A673 (cell line): ENCODE data around the gene XPOT. TPM values are rescaled to one million over a fixed set of nuclear protein-coding genes. Genes with fewer than 3 reads are reported as not detected.

Experiments
- BruUV-seq: library from RNA; stranded (reverse); fragments of 400-500 nt; replicated peaks from 2 replicates; lab custom pipeline; 2021; lab: Mats Ljungman, UMichigan
- CTCF ChIA-PET: fragments of 300-600 bp; sonication (Branson Sonifier 250); formaldehyde crosslinking; loops from one replicate; lab custom pipeline; 2022; ENCODE audit warnings: antibody characterized with exemption; lab: Charles Lee
- POLR2A ChIA-PET: fragments of 300-600 bp; sonication (Branson Sonifier 250); formaldehyde crosslinking; loops from one replicate; lab custom pipeline; 2022; ENCODE audit warnings: antibody characterized with exemption; ENCODE audit not compliant: low non-redundant PET; lab: Charles Lee
- DNase-seq: peaks from one replicate; pipeline ENCODE4 v3.0.0-alpha.2; 2015; ENCODE audit warnings: low spot score
- H3K27ac ChIP-seq: fragments of 200-600 bp; sonication (generic); 2 replicates; pipeline ENCODE4 v1.5.1; 2016; ENCODE audit warnings: mixed run types, low read depth, mild to moderate bottlenecking, mixed read lengths, antibody characterized with exemption, low read length; ENCODE audit not compliant: poor library complexity, severe bottlenecking
- H3K27me3 ChIP-seq: fragments of 200-600 bp; sonication (generic); replicated peaks from 2 replicates; pipeline ENCODE4 v1.6.1; 2017; ENCODE audit warnings: mixed run types, low read depth, mild to moderate bottlenecking, mixed read lengths, antibody characterized with exemption, low read length; ENCODE audit not compliant: insufficient read depth, poor library complexity
- H3K36me3 ChIP-seq: fragments of 200-600 bp; sonication (generic); 2 replicates; pipeline ENCODE4 v1.6.1; 2016; ENCODE audit warnings: mixed run types, mild to moderate bottlenecking, mixed read lengths, antibody characterized with exemption, low read length; ENCODE audit not compliant: insufficient read depth, poor library complexity, severe bottlenecking
- H3K4me1 ChIP-seq: fragments of 200-600 bp; sonication (generic); 2 replicates; pipeline ENCODE4 v1.6.1; 2017; ENCODE audit warnings: mixed run types, mild to moderate bottlenecking, mixed read lengths, antibody characterized with exemption, low read length; ENCODE audit not compliant: insufficient read depth, poor library complexity, severe bottlenecking
- H3K4me3 ChIP-seq: fragments of 200-600 bp; sonication (generic); 2 replicates; pipeline ENCODE4 v1.5.1; 2016; ENCODE audit warnings: low read depth, mixed run types, mild to moderate bottlenecking, mixed read lengths, low read length; ENCODE audit not compliant: poor library complexity, severe bottlenecking
- H3K9me3 ChIP-seq: fragments of 200-600 bp; sonication (generic); 2 replicates; pipeline ENCODE4 v1.6.1; 2016; ENCODE audit warnings: mixed run types, low read depth, mild to moderate bottlenecking, mixed read lengths, antibody characterized with exemption, low read length; ENCODE audit not compliant: poor library complexity, severe bottlenecking
- EZH2 ChIP-seq: fragments of 200-600 bp; sonication (generic); IDR thresholded peaks from 2 replicates; pipeline ENCODE4 v1.6.1; 2017; ENCODE audit warnings: borderline replicate concordance, low read depth, mild to moderate bottlenecking, mixed read lengths, antibody characterized with exemption, low read length; ENCODE audit not compliant: poor library complexity, severe bottlenecking
- intact Hi-C: fragments of 100-400 bp; cut with micrococcal nuclease; formaldehyde crosslinking; loops from one replicate; pipeline ENCODE4 v1.10.0; 2022; ENCODE audit not compliant: unreplicated experiment
- total RNA-seq: library from RNA; stranded (reverse); gene quantifications from 2 replicates; pipeline ENCODE4 v1.2.3, GENCODE V29; 2021
- TF ChIP-seq, protein P1 (sequence below): fragments of 300-800, 200-600 bp; sonication (generic); conservative IDR thresholded peaks from 2 replicates; pipeline ENCODE4 v1.5.1; 2017; ENCODE audit warnings: low read depth, mild to moderate bottlenecking, antibody characterized with exemption, low read length, moderate library complexity, mixed read lengths

Gene XPOT
- total RNA-seq, 1 experiment from 2014 or later = 192 TPM

DNA sequence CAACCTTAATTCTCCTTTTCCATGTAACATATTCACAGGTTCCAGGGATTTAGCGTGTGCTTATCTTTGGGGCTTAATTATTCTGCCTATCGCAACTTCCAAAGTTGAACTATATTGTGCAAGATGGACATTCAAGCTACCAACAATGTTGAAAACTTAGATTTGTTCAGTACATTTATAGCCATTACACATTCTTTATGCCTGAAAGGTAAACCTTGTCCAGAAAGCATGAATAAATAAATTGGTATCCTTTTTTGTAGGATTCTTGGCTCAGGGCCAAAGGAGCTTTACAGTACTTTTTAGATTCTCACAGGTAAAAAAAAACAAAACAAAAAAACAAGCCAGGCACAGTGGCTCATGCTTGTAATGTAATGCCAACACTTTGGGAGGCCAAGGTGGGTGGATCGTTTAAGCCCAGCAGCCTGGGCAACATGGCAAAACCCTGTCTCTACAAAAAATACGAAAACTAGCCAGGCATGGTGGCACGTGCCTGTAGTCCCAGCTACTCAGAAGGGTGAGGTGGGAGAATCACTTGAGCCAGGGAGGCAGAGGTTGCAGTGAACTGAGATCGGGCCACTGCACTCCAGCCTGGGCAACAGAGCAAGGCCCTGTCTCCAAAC lies 16.9 kb upstream of the XPOT start:
- Histone ChIP-seq H3K36me3 (no peaks in the 10 kb centered on the region), H3K27ac (no peak overlapping the region), H3K4me1 (no peaks in the 10 kb centered on the region), H3K4me3 (no peak overlapping the region), H3K27me3 (no peaks in the 10 kb centered on the region), H3K9me3 (no peaks in the 10 kb centered on the region)
- TF ChIP-seq EZH2 = no peak
- TF ChIP-seq, protein P1, sequence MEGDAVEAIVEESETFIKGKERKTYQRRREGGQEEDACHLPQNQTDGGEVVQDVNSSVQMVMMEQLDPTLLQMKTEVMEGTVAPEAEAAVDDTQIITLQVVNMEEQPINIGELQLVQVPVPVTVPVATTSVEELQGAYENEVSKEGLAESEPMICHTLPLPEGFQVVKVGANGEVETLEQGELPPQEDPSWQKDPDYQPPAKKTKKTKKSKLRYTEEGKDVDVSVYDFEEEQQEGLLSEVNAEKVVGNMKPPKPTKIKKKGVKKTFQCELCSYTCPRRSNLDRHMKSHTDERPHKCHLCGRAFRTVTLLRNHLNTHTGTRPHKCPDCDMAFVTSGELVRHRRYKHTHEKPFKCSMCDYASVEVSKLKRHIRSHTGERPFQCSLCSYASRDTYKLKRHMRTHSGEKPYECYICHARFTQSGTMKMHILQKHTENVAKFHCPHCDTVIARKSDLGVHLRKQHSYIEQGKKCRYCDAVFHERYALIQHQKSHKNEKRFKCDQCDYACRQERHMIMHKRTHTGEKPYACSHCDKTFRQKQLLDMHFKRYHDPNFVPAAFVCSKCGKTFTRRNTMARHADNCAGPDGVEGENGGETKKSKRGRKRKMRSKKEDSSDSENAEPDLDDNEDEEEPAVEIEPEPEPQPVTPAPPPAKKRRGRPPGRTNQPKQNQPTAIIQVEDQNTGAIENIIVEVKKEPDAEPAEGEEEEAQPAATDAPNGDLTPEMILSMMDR = no peak
- DNase-seq = no peak
- CTCF ChIA-PET = interaction anchor here (0.5 kb wide), 1 partner anchor 143 kb away, joined by 5 read pairs; no protein-coding TSS in a partner anchor
- POLR2A ChIA-PET = no interaction called here
- no TSS peak for BruUV-seq
- intact Hi-C loops = no loop called here

DNA sequence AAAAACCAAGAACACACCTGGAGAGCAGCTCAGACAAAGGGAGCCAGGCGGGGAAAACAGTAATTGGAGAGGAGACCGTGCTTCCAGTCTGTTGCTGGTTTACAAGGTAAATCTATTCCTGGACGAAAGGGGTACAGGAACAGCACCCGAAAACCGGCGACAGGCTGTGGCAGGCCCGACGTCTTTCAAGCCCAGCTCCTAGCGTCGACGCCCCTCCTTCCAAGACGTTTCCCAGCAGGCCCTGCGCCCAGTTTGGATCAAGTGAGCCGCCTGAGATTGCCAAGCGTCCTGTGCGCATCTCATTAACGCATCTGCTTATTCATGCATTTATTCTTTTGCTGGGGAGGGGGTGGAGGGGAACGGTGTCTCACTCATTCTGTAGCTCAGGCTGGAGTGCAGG lies 15.0 kb upstream of the XPOT start:
- Histone ChIP-seq H3K4me1 (no peaks in the 10 kb centered on the region), H3K27ac (no peak overlapping the region), H3K9me3 (no peaks in the 10 kb centered on the region), H3K36me3 (no peaks in the 10 kb centered on the region), H3K4me3 (no peak overlapping the region), H3K27me3 (no peaks in the 10 kb centered on the region)
- POLR2A ChIA-PET = no interaction called here
- no peak for DNase-seq
- CTCF ChIA-PET = no interaction called here
- intact Hi-C loops = no loop called here
- BruUV-seq = no TSS peak
- TF ChIP-seq EZH2 = no peak
- TF ChIP-seq, protein P1 = no peak

DNA sequence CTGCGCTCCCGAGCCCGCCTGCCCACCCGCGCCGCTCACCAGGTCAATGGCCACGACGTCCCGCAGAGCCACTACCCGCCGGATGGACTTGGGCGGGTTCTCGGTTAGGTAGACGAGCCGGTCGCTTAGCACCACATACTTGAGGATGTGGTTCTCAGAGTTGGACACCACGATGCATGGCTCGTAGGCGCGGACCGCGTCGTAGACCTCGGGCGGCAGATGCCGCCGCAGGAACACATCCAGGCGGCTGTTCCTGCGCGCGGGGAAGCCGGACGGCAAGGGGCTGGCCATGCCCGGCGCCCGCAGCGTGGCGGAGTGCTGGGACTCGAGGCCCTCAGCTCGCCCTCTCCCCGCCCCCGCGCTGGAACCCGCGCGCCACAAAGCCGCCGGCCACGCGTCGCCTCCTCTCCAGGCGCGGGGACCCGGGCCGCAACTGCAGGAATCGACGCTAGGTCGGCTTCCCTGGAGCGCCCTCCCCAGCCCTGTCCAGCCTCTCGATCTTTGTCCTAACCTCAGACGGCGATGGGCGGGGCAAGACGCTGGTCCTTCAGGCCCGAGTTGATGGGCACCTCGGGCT lies 13.8 kb upstream of the XPOT start, which contains the start of gene C12orf56:
C12orf56 (minus strand) TSS at position 484 of the 577 bp plus-strand sequence; CDS start at position 291, 193 bp downstream.
- Histone ChIP-seq H3K9me3 (no peaks in the 10 kb centered on the region), H3K27me3 (no peaks in the 10 kb centered on the region), H3K36me3 (no peaks in the 10 kb centered on the region), H3K27ac (no peak within 1 kb of the TSS), H3K4me1 (no peaks in the 10 kb centered on the region), H3K4me3 (peak within 1 kb of the TSS; percentile 31)
- ChIA-PET POLR2A (no interaction called here), CTCF (interaction anchor here (0.8 kb wide), 1 partner anchor 14 kb away, joined by 3 read pairs; the partner anchor contains the start of gene XPOT)
- intact Hi-C loops = loop anchor here (5.0 kb wide), 1 partner anchor 123 kb away; no protein-coding TSS in a partner anchor
- TF ChIP-seq, protein P1 = no peak
- no peak for TF ChIP-seq EZH2
- no TSS peak for BruUV-seq
- no peak for DNase-seq
